Ramos (cell line): Measurements from ENCODE around the gene RPS6KB2.
"Not testable (repeated sequence)": the region's sequence is repeated elsewhere in the genome, so short reads cannot be mapped to it uniquely, and the experiment has no call there.

Source experiments
- in situ Hi-C: fragments of 300-500 bp; cut with MboI; formaldehyde crosslinking; loops from one replicate; pipeline ENCODE4 v1.14.3; 2022; ENCODE audit warnings: low sequenced_read_pairs; ENCODE audit not compliant: unreplicated experiment

Gene RPS6KB2

DNA sequence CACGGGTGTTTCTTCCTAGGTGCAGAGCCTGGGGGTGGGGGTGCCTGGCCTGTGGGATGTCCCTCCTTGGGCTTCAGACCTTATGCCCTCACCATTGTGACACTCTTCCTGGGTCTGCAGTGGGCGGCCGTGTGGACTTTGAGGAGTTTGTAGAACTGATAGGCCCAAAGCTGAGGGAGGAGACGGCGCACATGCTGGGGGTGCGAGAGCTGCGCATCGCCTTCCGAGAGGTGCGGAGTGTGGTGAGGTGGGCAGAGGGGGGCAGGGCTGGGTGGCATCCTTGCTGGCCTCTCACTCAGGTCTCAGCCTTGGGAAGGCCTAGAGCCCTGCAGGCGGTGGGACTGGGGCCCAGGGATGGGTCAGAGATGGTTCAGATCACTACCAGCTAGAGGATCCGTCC, 29.2 kb downstream of the RPS6KB2 start:
- in situ Hi-C loops, result no loop called here

DNA sequence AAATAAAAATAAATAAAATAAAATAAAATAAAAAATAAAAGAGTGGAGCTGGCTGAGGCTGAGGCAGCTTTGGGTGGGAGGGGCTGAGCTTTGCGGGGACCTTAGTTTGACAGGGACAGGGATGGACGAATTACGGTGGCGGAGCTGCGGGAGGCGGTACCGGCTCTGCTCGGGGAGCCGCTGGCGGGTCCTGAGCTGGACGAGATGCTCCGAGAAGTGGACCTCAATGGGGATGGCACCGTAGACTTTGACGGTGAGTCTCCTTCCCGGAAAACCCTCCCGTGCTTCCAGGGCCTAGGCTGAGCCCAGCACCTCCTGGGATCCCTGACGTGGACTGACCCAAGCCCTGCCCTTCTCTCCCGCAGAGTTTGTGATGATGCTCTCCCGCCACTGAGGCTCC, 30.0 kb downstream of the RPS6KB2 start:
- in situ Hi-C loops, result no loop called here

DNA sequence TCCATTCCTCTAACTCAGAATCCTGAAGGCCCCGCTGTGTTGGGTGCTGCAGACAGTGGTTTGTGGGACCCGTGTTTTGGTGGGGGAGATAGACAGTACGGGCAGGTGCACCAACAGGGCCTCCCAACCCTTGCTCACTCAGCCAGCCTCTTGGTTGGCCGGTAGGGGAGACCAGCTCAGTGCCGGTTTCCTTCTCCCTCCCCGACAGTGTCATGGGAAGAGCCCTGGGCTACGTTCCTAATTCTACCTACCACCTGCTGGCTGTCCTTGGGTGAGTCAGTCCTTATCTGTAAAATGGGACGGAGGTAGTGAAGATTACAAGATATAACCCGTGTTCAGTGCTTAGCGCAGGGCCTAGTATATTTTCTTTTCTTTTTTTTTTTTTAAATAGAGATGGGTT, 34.9 kb downstream of the RPS6KB2 start:
- in situ Hi-C loops, result loop anchor here (10.0 kb wide), 1 partner anchor 58 kb away; the partner anchor contains the start of genes PPP1CA and TBC1D10C

DNA sequence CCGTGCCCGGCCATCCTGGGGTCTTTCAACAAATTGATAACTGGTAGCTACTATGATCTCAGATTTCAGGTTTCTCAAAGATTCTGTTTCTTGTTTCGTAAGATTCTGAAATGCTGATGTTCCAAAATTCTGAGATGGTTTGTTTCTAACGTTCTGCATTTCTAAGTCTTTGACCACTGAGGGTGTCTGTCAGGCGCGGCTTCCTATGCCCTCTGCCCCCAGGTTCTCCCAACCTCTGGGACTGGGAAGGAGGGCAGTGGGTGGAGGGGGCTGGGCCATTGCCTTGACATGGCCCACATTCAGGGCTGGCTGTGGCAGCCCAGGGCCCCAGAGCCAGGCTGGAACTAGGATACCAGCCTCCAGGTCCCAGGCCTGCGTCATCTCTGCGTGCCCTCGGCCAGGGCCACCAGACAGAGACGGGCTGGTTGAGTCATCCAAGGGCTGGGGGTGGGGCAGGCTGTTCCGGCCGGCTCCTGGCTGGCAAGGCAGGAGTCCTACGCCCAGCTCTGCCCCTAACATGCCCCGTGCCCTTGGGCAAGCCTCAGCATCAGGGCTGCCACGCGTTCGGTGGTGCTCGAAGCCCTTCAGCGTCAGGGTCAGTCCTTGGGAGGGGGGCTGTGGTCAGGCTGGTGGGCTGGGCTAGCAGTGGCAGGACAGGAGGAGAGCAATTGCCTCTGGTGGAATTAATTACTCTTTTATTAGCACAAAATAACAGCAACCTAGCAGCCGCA, 35.6 kb downstream of the RPS6KB2 start:
- in situ Hi-C loops, result loop anchor here (10.0 kb wide), 1 partner anchor 59 kb away; the partner anchor contains the start of genes PPP1CA and TBC1D10C

DNA sequence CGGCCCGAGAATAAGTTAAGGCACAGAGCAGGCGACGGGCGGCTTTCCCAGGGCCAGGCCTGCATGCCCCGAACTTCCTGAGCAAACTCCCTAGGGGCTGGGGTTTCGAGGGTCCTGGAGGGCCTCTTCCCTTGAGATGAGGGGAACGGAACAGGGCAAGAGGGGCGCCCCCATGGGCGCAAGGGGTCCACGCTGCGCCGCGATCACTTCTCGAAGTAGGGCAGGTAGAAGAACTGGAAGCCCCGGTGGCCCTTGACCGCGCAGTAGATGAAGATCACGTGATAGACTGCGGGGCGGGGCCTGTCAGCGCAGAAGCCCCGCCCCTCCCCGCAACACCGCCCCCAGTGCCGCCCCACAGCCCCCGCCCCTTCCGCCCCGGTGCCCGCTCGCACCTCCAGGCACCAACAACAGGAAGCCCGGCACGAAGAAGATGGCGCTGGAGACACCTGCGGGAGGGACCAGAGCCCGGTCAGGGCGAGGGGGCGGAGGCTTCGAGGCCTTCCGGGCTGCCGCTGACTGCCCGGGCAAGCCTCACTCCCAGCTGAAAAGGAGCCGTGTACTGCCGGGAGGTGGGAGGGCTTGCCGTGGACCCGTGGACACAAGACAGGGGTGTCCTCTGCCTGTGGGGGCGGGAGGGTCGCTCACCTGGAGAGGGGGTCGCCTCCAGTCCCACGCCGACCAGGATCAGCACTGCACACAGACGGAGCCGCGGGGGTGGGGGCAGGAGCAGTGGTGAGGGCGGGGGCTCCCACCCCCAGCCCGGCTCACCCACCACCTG, 36.3 kb downstream of the RPS6KB2 start:
- in situ Hi-C loops, result loop anchor here (10.0 kb wide), 1 partner anchor 60 kb away; the partner anchor contains the start of genes PPP1CA and TBC1D10C

DNA sequence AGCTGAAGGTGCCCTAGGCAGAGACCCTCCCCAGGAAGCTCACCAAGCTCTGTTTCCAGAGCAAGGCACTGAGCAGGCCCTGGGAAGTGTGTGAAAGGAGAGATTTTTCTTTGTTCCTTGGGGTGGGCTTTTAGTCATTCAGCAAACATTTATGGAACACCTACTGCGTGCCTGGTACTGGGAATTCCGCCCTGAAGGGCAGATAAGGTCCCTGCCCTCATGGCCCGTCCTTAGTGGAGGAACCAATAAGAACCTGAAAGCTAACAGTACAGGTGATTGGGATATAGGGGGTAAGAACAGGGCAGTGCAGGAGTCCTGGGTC, 36.9 kb downstream of the RPS6KB2 start:
- in situ Hi-C loops, result loop anchor here (10.0 kb wide), 1 partner anchor 60 kb away; the partner anchor contains the start of genes PPP1CA and TBC1D10C

DNA sequence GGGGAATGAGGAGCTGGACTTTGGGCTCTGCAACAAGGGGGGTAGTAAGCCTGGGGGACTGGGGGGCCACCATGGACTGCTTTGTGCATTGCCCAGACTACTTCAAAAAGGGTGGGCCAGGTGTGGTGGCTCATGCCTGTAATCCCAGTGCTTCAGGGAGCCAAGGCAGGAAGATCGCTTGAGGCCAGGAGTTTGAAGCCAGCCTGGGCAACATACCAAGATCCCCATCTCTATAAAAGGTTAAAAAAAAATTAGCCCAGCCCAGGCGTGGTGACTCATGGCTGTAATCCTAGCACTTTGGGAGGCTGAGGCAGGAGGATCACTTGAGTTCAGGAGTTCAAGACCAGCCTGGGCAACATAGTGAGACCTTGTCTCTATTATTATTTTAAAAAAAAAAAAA, 37.2 kb downstream of the RPS6KB2 start:
- in situ Hi-C loops, result loop anchor here (10.0 kb wide), 1 partner anchor 61 kb away; the partner anchor contains the start of genes PPP1CA and TBC1D10C

DNA sequence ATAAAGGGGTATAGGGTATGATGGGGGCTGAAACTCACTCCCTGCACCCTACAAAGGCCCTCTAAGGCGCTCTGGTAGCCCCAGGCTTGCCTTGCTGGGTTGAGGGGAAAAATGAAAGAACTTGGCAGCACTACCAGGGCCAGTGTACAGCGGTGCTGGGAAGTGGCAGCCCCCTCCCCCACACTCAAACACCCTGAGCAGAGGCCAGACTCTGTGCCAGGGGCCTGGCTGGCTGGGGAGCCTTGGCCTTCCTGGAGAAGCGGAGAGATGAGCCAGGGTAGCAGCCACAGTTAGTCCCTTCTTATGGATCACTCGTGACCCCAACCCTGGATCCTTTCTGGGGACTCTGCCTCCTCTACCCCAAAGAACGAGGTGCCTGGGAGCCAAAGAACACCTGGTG, 38.1 kb downstream of the RPS6KB2 start:
- in situ Hi-C loops, result loop anchor here (10.0 kb wide), 1 partner anchor 62 kb away; the partner anchor contains the start of genes PPP1CA and TBC1D10C

DNA sequence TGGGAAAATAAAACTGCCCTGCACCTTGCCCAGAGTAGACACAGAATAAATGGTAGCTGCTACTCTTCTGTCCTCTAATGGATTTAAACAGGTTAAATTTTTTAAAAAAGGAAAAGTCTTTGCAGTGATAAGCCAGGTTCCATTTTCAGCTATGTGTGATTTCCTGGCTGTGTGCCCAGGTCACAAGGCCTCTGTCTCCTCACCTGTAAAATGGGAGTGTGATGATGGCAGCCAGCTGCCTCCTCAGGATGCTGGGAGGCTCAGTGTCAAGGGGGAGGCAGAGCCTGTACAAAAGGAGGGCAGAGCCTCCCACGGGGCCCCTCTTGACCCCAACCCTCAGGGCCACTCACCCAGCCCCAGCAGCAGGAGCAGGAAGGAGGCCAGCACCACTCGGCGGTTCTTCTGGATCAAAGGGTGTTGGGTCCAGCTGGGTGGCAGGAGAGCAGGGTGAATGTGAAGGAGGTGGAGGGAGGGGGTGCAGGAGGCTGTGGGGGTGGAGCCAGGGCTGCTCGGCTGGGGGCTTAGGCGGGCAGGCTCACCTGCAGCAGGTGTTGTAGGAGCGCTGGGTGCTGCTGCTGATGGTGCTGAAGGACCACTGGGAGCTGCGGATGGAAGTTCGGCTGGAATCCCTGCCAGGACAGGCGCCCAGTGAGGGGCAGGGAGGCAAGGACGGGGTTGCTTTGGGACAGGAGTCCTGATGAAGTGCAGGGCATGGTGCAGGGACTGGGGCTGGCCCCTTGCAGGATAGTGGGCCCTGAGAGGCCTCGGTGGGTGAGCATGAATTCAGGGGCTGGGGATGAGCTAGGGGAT, 38.9 kb downstream of the RPS6KB2 start:
- in situ Hi-C loops, result loop anchor here (10.0 kb wide), 1 partner anchor 62 kb away; the partner anchor contains the start of genes PPP1CA and TBC1D10C

DNA sequence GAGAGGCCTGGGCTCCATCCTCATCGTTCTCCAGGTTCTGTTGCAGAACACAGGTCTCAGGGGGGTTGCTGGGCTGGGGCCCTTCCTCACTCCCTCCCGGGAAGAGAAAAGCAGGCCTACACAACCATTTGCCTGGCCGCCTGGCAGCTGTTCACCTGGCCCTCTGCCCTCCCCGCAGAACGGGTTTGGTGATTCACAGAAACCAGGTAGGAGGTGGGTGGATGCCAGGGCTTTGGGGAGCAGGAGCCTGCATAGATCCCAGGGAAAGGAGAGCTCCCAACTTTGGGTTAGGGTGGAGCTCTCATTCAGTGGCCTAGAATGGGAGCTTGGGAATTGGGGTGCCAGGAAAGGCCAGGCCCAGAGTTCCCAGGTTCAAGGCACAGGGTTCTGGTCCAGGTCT, 39.8 kb downstream of the RPS6KB2 start:
- in situ Hi-C loops, result loop anchor here (10.0 kb wide), 1 partner anchor 63 kb away; the partner anchor contains the start of genes PPP1CA and TBC1D10C

DNA sequence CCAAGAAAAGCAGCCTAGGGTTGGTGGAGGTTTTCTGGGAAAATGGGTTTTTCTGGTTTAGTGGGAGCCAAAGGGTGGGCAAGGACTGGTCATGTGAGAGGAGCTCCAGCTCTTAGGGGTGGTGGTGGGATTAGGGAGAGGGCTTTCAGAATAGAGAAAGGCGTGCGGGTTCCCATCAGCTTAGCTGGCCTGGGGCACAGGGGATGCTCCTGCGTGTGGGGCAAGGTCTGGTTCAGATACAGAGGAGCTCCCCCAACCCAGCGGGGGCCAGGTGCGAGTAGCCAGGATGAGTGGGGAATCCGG, 40.1 kb downstream of the RPS6KB2 start:
- in situ Hi-C loops, result loop anchor here (10.0 kb wide), 1 partner anchor 64 kb away; the partner anchor contains the start of genes PPP1CA and TBC1D10C

DNA sequence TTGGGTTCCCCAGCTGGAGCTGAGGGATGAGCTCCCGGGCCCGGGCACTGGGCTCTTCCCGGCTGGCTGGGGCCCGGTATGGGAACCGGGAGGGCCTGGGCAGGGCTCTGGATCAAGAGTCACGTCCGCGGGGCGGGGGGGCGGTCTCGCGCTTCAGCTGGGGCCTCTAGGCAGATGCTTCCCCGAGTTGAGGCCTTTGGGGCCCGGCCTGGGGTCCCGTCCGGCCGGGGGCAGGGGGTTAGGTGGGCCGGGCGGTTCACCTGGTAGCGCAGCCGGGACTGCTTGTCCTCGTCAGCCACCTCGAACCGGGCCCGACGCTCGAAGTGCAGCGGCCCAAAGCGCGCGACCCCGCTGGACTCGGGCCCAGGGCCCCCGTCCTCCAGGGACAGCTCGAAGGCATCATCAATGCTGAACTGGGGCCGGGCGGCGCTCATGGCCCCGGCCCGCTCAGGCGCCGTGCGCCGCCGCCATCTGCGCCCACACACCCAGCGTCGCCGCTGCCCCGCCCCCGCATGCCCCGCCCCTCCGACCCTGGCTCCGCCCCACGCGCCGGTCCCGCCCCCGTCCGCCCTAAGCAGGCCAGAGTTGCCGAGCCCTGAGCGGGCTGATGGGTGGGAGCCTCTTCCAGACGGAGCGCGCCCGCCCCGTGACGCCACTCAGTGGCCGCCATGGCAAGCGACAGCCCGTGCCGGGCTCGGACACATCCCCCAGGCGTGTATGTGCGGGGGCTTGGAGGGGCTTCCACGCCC, 40.6 kb downstream of the RPS6KB2 start, which contains the start of gene TMEM134:
TSS of gene TMEM134 (minus strand) at position 493 of the 749 bp plus-strand sequence. CDS start at position 434, 59 bp downstream.
- in situ Hi-C loops, result loop anchor here (10.0 kb wide), 1 partner anchor 64 kb away; the partner anchor contains the start of genes PPP1CA and TBC1D10C

DNA sequence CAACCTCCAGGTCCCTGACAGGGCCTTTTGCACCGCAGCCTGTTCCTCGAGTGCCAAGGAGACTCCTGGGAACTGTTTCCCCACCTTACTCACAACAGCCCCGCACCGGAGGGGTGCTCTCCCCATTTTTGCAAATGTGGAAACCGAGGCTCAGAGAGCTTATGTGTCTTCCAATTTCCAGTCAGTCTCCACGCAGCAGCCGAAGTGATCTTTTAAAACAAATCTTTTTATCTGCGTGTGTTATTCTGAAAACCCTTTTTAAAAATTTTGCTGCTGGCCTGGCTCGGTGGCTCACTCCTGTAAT, 41.2 kb downstream of the RPS6KB2 start:
- in situ Hi-C loops, result loop anchor here (10.0 kb wide), 1 partner anchor 65 kb away; the partner anchor contains the start of genes PPP1CA and TBC1D10C

DNA sequence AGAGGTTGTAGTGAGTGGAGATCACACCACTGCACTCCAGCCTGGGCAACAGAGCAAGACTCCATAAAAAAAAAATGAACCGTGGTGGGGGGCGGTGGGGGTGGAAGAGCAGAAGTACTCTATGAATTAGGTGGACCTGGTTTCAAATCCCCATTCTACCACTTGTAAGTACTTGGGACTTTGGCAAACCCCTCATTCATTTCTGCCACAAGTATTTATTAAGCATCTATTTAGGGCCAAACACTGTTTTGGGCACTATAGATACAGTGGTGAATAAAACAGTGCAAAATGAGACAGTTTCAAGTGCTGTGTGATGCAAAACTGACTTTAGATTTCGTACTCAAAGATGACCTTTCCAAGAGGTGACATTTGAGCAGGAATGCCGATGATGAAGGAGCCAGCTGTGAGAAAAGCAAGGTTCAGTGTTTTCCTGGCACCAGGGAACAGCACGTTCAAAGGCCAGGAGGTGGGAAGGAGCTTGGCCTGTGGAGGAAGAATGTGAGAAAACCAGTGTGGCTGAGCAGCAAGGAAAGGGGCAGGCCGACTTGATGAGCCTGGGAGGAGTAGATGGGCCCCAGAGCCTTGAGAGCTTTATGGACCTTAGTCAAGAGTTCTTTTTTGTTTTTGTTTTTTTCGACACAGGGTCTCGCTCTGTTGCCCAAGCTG, 42.2 kb downstream of the RPS6KB2 start:
- in situ Hi-C loops, result no loop called here

DNA sequence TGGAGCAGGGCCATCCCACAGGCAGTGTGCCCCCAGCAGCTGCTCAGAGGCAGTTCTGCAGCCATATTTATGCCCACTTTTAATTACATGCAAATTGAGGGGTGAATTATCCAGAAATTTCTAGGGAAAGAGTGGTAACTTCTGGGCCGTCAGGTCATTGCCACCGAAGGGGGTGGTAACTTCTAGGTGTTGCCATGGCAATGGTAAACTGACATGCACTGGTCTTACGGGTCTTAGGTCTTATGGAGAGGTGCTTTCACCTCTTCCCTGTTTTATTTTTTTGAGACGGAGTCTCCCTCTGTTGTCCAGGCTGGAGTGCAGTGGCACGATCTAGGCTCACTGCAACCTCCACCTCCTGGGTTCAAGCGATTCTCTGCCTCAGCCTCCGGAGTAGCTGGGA, 44.6 kb downstream of the RPS6KB2 start:
- in situ Hi-C loops, result no loop called here

DNA sequence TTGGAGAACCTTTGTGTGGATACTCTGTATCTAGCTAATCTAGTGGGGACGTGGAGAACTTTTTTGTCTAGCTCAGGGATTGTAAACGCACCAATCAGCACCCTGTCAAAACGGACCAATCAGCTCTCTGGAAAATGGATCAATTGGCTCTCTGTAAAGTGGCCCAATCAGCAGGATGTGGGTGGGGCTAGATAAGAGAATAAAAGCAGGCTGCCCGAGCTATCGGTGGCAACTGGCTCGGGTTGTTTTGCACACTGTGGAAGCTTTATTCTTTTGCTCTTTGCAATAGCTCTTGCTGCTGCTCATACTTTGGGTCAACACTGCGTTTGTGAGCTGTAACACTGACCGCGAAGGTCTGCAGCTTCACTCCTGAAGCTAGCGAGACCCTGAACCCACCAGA, 48.4 kb downstream of the RPS6KB2 start:
- in situ Hi-C loops, result not testable (repeated sequence)

DNA sequence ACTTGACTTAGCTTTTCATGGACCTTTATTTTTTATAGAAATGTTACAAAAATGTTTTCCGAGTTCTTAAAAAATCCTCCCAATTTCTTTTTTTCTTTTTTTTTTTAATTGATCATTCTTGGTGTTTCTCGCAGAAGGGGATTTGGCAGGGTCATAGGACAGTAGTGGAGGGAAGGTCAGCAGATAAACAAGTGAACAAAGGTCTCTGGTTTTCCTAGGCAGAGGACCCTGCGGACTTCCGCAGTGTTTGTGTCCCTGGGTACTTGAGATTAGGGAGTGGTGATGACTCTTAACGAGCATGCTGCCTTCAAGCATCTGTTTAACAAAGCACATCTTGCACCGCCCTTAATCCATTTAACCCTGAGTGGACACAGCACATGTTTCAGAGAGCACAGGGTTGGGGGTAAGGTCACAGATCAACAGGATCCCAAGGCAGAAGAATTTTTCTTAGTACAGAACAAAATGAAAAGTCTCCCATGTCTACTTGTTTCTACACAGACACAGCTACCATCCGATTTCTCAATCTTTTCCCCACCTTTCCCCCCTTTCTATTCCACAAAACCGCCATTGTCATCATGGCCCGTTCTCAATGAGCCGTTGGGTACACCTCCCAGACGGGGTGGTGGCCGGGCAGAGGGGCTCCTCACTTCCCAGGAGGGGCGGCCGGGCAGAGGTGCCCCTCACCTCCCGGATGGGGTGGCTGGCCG, 49.2 kb downstream of the RPS6KB2 start:
- in situ Hi-C loops, result not testable (repeated sequence)

DNA sequence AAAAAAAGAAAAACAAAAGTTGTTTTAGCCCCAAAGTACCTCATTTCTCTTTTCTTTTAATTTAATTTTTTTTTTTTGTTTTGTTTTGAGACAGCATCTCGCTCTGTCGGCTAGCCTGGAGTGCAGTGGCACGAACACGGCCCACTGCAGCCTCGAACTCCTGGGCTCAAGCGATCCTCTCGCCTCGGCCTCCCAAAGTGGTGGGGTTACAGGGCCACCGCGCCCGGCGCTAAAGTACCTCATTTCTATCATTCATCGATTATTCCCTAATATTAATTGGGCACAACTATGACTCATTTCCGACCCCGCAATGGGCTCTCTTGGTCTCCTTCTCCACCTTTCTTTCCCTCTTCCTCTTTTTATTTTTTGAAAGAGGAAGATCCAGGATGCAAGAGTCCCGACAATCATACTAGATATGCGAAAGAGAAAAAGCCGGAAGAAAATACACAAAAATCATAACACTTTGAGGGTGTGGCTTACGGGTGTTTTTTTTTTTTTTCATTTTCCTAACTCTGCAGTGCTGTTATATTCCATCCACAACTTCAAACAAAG, 54.1 kb downstream of the RPS6KB2 start:
- in situ Hi-C loops, result loop anchor here (10.0 kb wide), 1 partner anchor 198 kb away; the partner anchor contains the start of gene ANKRD13D
